AML-193 (cell line): ENCODE measurements around the gene SPATA2L.
"Not testable (repeated sequence)": the region's sequence is repeated elsewhere in the genome, so short reads cannot be mapped to it uniquely, and the experiment has no call there.

Experiments
- DNase-seq, 2 experiments: peaks; one replicate each; lab custom pipeline; 2025; lab: John Stamatoyannopoulos, UW

SPATA2L gene

GRCh38 chr16:89707695-89708094 lies 6.2 kb upstream of the SPATA2L start:
- no peak for DNase-seq

GRCh38 chr16:89706518-89707260 lies 5.2 kb upstream of the SPATA2L start:
- DNase-seq = no peak

DNA sequence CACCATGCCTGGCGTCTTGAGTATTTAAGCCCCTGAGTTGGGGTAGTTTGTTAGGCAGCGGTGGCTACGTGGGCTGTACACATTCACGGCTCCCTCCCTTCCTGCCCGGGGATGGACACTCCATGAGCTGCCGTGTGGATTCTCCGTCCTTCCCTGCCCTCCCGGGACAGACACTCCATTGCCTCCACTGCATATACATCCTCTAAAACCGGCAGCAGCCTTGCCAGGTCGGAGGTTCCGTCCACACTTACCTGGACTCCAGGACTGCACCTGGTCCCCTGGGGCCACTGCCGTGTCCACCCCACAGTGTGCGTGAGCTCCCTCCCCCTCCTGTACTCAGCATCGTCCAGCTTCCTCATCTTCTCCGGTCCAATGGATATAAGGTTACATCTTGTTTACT lies 3.5 kb upstream of the SPATA2L start:
- DNase-seq = no peak

DNA sequence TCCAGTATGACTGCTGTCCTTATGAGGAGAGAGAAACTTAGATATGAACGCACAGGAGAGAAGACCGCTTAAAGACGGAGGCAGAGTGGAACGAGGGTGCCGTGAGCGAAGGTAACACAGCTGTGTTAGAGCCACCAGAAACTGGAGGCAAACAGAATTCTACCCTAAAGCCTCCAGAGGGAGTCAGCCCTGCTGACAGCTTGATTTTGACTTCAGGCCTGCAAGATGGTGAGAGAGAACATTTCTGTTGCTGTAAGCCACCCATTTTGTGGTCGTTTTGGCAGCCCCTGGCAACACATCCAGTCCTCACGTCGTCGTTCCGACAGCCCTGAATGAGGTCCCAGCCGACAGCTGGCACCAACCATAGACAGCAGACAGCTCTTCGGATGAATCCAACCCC lies 2.8 kb upstream of the SPATA2L start:
- DNase-seq = no peak

- DNase-seq = peak in 1 of 2 experiments; percentile 16
Observed at GRCh38 chr16:89700649-89701424, 668 bp downstream of the SPATA2L start.

GRCh38 chr16:89700100-89700648 lies 1.3 kb downstream of the SPATA2L start:
- DNase-seq = peak; percentile 92 to 94

- DNase-seq = not testable (repeated sequence)
Observed at GRCh38 chr16:89699629-89700099, 1.8 kb downstream of the SPATA2L start.

DNA sequence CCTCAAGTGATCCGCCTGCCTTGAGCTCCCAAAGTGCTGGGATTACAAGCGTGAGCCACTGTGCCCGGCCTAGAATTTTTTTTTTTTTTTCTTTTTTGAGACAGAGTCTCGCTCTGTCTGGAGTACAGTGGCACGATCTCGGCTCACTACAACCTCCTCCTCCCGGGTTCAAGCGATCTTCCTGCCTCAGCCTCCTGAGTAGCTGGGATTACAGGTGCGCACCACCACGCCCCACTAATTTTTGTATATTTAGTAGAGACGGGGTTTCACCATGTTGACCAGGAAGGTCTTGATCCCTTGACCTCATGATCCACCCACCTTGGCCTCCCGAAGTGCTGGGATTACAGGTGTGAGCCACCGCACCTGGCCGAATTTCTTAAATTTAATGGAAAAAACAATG lies 2.8 kb downstream of the SPATA2L start:
- not testable (repeated sequence) for DNase-seq

DNA sequence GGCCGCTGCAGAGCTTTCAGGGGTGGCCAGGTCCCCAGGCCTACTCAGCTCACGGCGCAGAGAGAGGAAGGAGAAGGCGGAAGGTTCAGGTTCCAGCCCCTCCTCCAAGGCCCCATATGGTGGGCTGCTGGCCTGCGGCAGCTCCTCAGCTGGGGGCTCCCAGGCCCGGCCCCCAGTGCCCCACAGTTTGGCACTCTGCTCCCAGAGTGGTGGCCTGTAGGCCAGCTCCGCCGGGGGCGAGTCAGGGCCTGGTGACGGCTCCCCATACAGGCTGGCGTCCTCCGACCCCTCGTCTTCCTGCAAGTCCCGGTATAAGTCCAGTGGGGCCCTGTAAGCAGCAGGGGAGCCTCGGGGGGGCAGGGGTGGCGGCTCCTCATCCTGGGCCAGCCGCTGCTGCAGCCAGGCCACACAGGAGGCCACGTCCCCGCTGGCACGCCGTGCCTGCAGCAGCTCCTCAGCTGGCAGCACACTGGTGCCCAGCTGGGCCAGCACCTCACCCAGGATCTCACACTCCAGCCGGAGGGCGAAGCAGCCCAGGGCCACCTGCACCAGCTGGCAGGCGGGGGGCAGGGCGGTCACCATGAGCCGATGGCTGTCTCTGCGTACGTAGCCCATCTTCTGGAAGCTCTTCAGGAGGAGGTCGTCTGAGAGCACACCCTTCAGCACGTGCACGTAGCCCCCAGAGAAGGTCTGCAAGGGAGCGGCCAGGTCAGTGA lies 3.7 kb downstream of the SPATA2L start:
- DNase-seq = no peak

GRCh38 chr16:89697161-89697615 lies 4.3 kb downstream of the SPATA2L start:
- no peak for DNase-seq

GRCh38 chr16:89696670-89697128 lies 4.8 kb downstream of the SPATA2L start:
- no peak for DNase-seq

GRCh38 chr16:89695875-89696669 lies 5.4 kb downstream of the SPATA2L start:
- no peak for DNase-seq

DNA sequence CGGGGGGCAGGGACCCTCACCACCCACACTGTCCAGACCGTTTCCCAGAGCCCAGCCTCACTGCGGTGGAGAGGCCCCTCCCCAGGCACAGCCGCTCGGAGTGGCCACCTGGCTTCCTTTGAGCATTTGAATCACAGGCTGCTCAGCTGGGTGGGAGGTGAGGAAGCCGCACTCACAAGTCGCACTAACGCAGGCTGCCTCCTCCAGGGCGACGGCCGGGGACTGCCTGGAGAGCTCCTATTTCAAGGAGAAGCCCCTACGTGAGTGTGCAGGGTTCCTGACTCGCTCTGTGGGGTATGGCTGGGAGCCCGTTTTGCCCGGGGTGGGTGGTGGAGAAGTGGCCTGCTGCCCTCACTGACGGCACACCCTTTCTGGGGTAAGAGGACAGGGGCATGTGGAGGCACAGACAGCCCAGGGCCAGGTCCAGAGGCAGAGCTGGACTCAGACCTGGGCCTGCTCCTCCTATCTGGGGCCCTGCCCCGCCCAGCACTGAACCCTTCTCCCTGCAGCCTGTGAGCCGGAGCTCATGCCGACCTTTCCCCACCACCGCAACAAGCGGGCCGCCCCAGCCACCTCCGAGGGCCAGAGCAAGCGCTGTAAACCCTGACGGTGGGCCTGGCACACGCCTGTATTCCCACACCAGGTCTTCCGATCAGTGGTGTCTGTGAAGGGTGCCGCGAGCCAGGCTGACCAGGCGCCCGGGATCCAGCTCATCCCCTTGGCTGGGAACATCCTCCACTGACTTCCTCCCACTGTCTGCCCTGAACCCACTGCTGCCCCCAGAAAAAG lies 6.2 kb downstream of the SPATA2L start:
- no peak for DNase-seq

GRCh38 chr16:89694784-89695085 lies 6.8 kb downstream of the SPATA2L start:
- not testable (repeated sequence) for DNase-seq

- DNase-seq = no peak
Observed at GRCh38 chr16:89693931-89694783, 7.3 kb downstream of the SPATA2L start.

- DNase-seq = no peak
Observed at GRCh38 chr16:89693289-89693731, 8.2 kb downstream of the SPATA2L start.

DNA sequence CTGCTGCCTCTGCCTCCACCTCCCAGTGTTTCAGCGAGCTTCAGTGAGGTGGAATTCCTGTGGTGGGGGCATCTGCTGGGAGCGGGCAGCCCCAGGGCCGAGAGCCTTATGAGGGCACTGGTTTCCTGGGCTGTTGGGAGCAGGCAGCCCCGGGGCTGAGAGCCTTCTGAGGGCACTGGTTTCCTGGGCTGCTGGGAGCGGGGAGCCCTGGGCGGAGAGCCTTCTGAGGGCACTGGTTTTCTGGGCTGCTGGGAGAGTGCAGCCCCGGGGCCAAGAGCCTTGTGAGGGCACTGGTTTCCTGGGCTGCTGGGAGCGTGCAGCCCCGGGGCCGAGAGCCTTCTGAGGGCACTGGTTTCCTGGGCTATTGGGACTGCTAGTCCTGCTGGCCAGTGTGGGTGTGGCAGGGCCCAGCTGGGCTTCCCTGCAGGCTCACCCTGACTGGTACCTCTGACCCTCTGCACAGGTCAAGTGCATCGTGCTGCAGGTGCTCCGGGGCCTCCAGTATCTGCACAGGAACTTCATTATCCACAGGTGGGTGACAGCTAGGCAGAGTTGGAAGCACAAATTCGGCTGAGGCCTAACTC lies 9.4 kb downstream of the SPATA2L start:
- no peak for DNase-seq

DNA sequence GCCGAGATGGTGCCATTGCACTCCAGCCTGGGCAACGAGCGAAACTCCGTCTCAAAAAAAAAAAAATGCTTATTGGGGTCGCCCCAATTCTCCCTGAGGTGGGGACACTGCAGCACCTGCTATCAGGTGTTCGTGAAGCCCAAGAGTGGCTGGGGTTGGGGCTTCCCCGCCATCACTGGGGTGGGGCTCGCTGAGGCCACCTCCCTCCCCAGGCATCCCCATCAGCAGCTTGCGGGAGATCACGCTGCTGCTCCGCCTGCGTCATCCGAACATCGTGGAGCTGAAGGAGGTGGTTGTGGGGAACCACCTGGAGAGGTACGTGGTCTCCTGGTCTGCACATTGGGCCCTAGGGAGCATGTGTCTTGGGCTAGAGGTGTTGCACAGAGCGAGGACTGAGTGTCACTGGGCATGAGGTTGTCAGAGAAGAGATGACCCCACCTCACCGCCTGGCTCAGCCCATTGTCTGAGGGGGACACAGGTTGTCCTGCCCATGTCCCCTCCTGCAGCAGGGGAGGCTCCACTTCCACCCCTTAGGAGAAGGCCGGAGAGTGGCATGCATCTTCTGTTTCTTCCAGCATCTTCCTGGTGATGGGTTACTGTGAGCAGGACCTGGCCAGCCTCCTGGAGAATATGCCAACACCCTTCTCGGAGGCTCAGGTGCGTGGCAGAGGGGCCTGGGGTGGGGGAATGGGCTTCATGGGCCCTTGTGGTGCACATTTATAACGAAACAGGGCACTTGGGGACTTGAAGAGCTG lies 10.1 kb downstream of the SPATA2L start:
- DNase-seq = no peak
